ENCODE results near the gene TLX1.
A peak's percentile ranks its signal among the peaks of the same experiment; 100 is the strongest.

Gene TLX1

DNA sequence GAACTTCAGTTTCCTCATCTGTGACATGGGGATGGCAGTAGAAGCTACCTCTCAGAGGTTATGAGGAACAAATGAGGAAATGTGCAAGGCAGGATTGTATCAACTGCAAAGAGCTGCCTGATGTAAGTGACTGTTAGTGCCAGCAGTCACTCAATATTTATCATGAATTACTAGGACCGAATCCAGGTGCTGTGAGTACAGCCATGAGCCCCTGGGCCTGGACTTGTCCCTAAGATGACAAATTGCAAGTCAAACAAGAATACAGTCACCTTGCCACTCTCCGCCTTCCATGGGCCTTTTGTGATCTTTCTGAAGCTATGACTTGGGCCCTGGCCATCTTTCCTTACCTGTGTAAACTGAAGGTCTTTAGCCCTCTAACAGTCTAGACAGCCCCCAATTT lies 27.7 kb upstream of the TLX1 start:
- TF ChIP-seq CTCF (IDR thresholded peaks at IDR 0.05; ENCODE audit: low read depth, low read length) (no peak), POLR2A (IDR thresholded peaks at IDR 0.05; ENCODE audit: extremely low read depth, insufficient read length) (no peak), MAX (IDR thresholded peaks at IDR 0.05; ENCODE audit: low read depth, low read length) (no peak), MYC (IDR thresholded peaks at IDR 0.05; ENCODE audit: low read depth, low read length) (no peak)
- no peak overlapping the region for H3K4me3 ChIP-seq (ENCODE audit: low read depth, low read length)
- DNase-seq (ENCODE audit: low read depth): peak; percentile 29

GRCh38 chr10:101106351-101106750 lies 24.7 kb upstream of the TLX1 start:
- H3K4me3 ChIP-seq (ENCODE audit: low read depth, low read length): no peak overlapping the region
- TF ChIP-seq MYC (IDR thresholded peaks at IDR 0.05; ENCODE audit: low read depth, low read length) (no peak), POLR2A (IDR thresholded peaks at IDR 0.05; ENCODE audit: extremely low read depth, insufficient read length) (no peak), CTCF (IDR thresholded peaks at IDR 0.05; ENCODE audit: low read depth, low read length) (no peak), MAX (IDR thresholded peaks at IDR 0.05; ENCODE audit: low read depth, low read length) (0 out of 2 replicates have a peak, but pooled peaks have one; percentile 37)
- no peak for DNase-seq (ENCODE audit: low read depth)

DNA sequence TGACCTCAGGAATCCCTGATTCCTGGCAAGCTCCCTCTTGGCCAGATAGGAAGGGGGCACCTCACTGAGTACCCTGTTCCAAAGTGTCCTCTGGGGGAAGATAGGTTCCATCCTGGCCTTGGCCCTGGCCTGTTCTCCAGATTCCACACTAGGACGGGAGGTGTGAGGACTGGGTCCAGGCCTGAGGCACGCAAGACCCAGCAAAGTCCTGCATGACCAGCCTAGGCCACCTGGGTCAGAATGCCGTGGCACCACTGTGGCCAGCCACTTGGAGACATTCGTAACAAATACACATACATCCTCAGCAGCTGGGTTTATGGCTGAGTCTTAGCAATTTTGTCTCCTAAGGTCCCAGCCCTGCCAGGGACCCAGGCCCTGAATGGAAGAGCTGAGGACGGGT lies 23.3 kb upstream of the TLX1 start:
- no peak overlapping the region for H3K4me3 ChIP-seq (ENCODE audit: low read depth, low read length)
- DNase-seq (ENCODE audit: low read depth): no peak
- TF ChIP-seq CTCF (IDR thresholded peaks at IDR 0.05; ENCODE audit: low read depth, low read length): no peak
- no peak for TF ChIP-seq MAX (IDR thresholded peaks at IDR 0.05; ENCODE audit: low read depth, low read length)
- TF ChIP-seq POLR2A (IDR thresholded peaks at IDR 0.05; ENCODE audit: extremely low read depth, insufficient read length): no peak
- no peak for TF ChIP-seq MYC (IDR thresholded peaks at IDR 0.05; ENCODE audit: low read depth, low read length)

GRCh38 chr10:101110856-101111523 lies 20.1 kb upstream of the TLX1 start:
- TF ChIP-seq CTCF (IDR thresholded peaks at IDR 0.05; ENCODE audit: low read depth, low read length) (no peak), MAX (IDR thresholded peaks at IDR 0.05; ENCODE audit: low read depth, low read length) (no peak), MYC (IDR thresholded peaks at IDR 0.05; ENCODE audit: low read depth, low read length) (no peak), POLR2A (IDR thresholded peaks at IDR 0.05; ENCODE audit: extremely low read depth, insufficient read length) (no peak)
- H3K4me3 ChIP-seq (ENCODE audit: low read depth, low read length): no peak overlapping the region
- DNase-seq (ENCODE audit: low read depth): no peak

GRCh38 chr10:101111547-101111946 lies 19.6 kb upstream of the TLX1 start:
- no peak overlapping the region for H3K4me3 ChIP-seq (ENCODE audit: low read depth, low read length)
- no peak for TF ChIP-seq CTCF (IDR thresholded peaks at IDR 0.05; ENCODE audit: low read depth, low read length)
- TF ChIP-seq POLR2A (IDR thresholded peaks at IDR 0.05; ENCODE audit: extremely low read depth, insufficient read length): no peak
- no peak for TF ChIP-seq MAX (IDR thresholded peaks at IDR 0.05; ENCODE audit: low read depth, low read length)
- no peak for TF ChIP-seq MYC (IDR thresholded peaks at IDR 0.05; ENCODE audit: low read depth, low read length)
- DNase-seq (ENCODE audit: low read depth): no peak

Measured in NB4 (cell line).